H1 (cell line): ENCODE measurements around the gene CD52. TPM values are rescaled to one million over a fixed set of nuclear protein-coding genes. Genes with fewer than 3 reads are reported as not detected.

ENCODE experiments used
- CTCF ChIA-PET: fragments of 300-600 bp; sonication (Branson Sonifier 250); formaldehyde crosslinking; loops from one replicate; lab custom pipeline; 2021; ENCODE audit not compliant: partially characterized antibody; lab: Charles Lee
- POLR2A ChIA-PET: fragments of 300-600 bp; sonication (Branson Sonifier 250); formaldehyde crosslinking; loops from one replicate; lab custom pipeline; 2021; ENCODE audit warnings: inconsistent platforms; ENCODE audit not compliant: partially characterized antibody; lab: Charles Lee
- DNase-seq, 2 experiments: peaks; one replicate each; pipeline versions ENCODE4 v3.0.0 to v3.0.0-alpha.2; 2010 to 2022; ENCODE audit warnings: low spot score in 2 of 2, low read depth in 1 of 2, mixed read lengths in 1 of 2
- FAIRE-seq: peaks from 2 replicates; lab custom pipeline; 2011; peaks lifted over from hg19 to GRCh38; lab: Jason Lieb, UNC
- H2AFZ ChIP-seq: 2 replicates; pipeline ENCODE4 v1.8.1; 2012; ENCODE audit warnings: low read length, inconsistent platforms
- H2AK5ac ChIP-seq: 2 replicates; pipeline ENCODE4 v1.6.1; 2013; ENCODE audit warnings: low read depth, low read length
- H2BK120ac ChIP-seq: replicated peaks from 2 replicates; pipeline ENCODE3; 2013; ENCODE audit warnings: low read depth, low read length, inconsistent platforms
- H2BK12ac ChIP-seq: 2 replicates; pipeline ENCODE4 v1.6.1; 2013; ENCODE audit warnings: low read depth, low read length
- H2BK15ac ChIP-seq: 2 replicates; pipeline ENCODE4 v1.6.1; 2013; ENCODE audit warnings: low read length
- H2BK20ac ChIP-seq: 2 replicates; pipeline ENCODE4 v1.6.1; 2013; ENCODE audit warnings: low read length
- H2BK5ac ChIP-seq: 2 replicates; pipeline ENCODE4 v1.6.1; 2013; ENCODE audit warnings: low read depth, low read length
- H3K14ac ChIP-seq: 2 replicates; pipeline ENCODE4 v1.6.1; 2013; ENCODE audit warnings: inconsistent platforms; ENCODE audit not compliant: insufficient read length
- H3K18ac ChIP-seq: 2 replicates; pipeline ENCODE4 v1.6.1; 2013; ENCODE audit warnings: low read length; ENCODE audit errors: extremely low read depth
- H3K23ac ChIP-seq: 2 replicates; pipeline ENCODE4 v1.6.1; 2013; ENCODE audit warnings: inconsistent platforms; ENCODE audit not compliant: insufficient read length
- H3K23me2 ChIP-seq: 2 replicates; pipeline ENCODE4 v1.6.1; 2013; ENCODE audit warnings: low read depth, low read length
- H3K27ac ChIP-seq: 2 replicates; pipeline ENCODE4 v1.6.1; 2011; ENCODE audit warnings: low read depth, low read length, inconsistent platforms
- H3K27me3 ChIP-seq, 4 experiments: replicated peaks in 1 of 4; 1 replicate in 1 of 4; 2 replicates in 3 of 4; pipeline versions ENCODE4 v1.6.1 to v1.8.1; 2011 to 2013; ENCODE audit warnings: low read length in 3 of 4, mild to moderate bottlenecking in 3 of 4, inconsistent platforms in 2 of 4, mixed read lengths in 2 of 4, moderate library complexity in 1 of 4; ENCODE audit not compliant: control insufficient read depth in 3 of 4, insufficient read depth in 3 of 4; ENCODE audit errors: extremely low read depth in 1 of 4
- H3K36me3 ChIP-seq, 4 experiments: 2 replicates each; pipeline versions ENCODE4 v1.6.1 to v1.8.1; 2011 to 2013; ENCODE audit warnings: mild to moderate bottlenecking in 4 of 4, low read length in 3 of 4, moderate library complexity in 2 of 4, control low read depth in 1 of 4, inconsistent platforms in 1 of 4; ENCODE audit not compliant: insufficient read depth in 4 of 4, control insufficient read depth in 2 of 4
- H3K4ac ChIP-seq: replicated peaks from 2 replicates; pipeline ENCODE3; 2013; ENCODE audit warnings: low read length, low read depth, mixed read lengths, inconsistent platforms; ENCODE audit not compliant: insufficient read length
- H3K4me1 ChIP-seq, 4 experiments: replicated peaks in 1 of 4; 1 replicate in 1 of 4; 2 replicates in 3 of 4; pipeline versions ENCODE4 v1.6.1 to v1.8.1; 2011 to 2013; ENCODE audit warnings: low read length in 3 of 4, inconsistent platforms in 2 of 4, mixed read lengths in 1 of 4; ENCODE audit not compliant: insufficient read depth in 4 of 4, control insufficient read depth in 3 of 4
- H3K4me2 ChIP-seq, 2 experiments: 2 replicates each; pipeline versions ENCODE4 v1.6.1 to v1.8.1; 2011 to 2013; ENCODE audit warnings: low read depth in 2 of 2, low read length in 2 of 2, control low read depth in 1 of 2, inconsistent platforms in 1 of 2, mild to moderate bottlenecking in 1 of 2; ENCODE audit not compliant: insufficient read depth in 1 of 2
- H3K4me3 ChIP-seq, 4 experiments: fragments of 200-600, 300-600 bp in 1 of 4; sonication (generic), shearing (Covaris generic), sonication (Bioruptor Twin) in 1 of 4; 2 replicates each; pipeline versions ENCODE4 v1.5.1 to v1.8.1; 2011 to 2016; ENCODE audit warnings: low read length in 4 of 4, low read depth in 3 of 4, control low read depth in 2 of 4, inconsistent platforms in 2 of 4, mild to moderate bottlenecking in 2 of 4, mixed read lengths in 1 of 4, moderate library complexity in 1 of 4; ENCODE audit not compliant: insufficient read depth in 2 of 4; ENCODE audit errors: extremely low read depth in 1 of 4
- H3K56ac ChIP-seq: replicated peaks from 2 replicates; pipeline ENCODE3; 2013; ENCODE audit warnings: low read depth, mild to moderate bottlenecking, mixed read lengths, low read length, inconsistent platforms; ENCODE audit not compliant: insufficient read length
- H3K79me1 ChIP-seq: 2 replicates; pipeline ENCODE4 v1.6.1; 2013; ENCODE audit warnings: low read depth, low read length, control low read depth
- H3K79me2 ChIP-seq, 2 experiments: 2 replicates each; pipeline versions ENCODE4 v1.6.1 to v1.8.1; 2012 to 2013; ENCODE audit warnings: low read length in 2 of 2, mild to moderate bottlenecking in 2 of 2, inconsistent platforms in 1 of 2; ENCODE audit not compliant: insufficient read depth in 2 of 2, control insufficient read depth in 1 of 2
- H3K9ac ChIP-seq, 4 experiments: replicated peaks in 1 of 4; 1 replicate in 1 of 4; 2 replicates in 3 of 4; pipeline versions ENCODE4 v1.6.1 to v1.8.1; 2011 to 2013; ENCODE audit warnings: low read depth in 3 of 4, low read length in 3 of 4, control low read depth in 2 of 4, mild to moderate bottlenecking in 2 of 4, moderate library complexity in 2 of 4, inconsistent platforms in 1 of 4; ENCODE audit errors: extremely low read depth in 1 of 4
- H3K9me3 ChIP-seq, 2 experiments: 2 replicates each; pipeline versions ENCODE4 v1.6.1 to v1.8.1; 2012 to 2013; ENCODE audit warnings: mild to moderate bottlenecking in 2 of 2, moderate library complexity in 2 of 2, control low read depth in 1 of 2, inconsistent platforms in 1 of 2, low read depth in 1 of 2, low read length in 1 of 2, mixed read lengths in 1 of 2; ENCODE audit not compliant: insufficient read depth in 2 of 2
- H4K20me1 ChIP-seq, 2 experiments: replicated peaks in 1 of 2; 2 replicates each; pipeline versions ENCODE3 to v1.8.1; 2011 to 2013; ENCODE audit warnings: inconsistent platforms in 2 of 2, low read length in 2 of 2, mild to moderate bottlenecking in 1 of 2; ENCODE audit not compliant: insufficient read depth in 2 of 2, control insufficient read depth in 1 of 2
- H4K5ac ChIP-seq: 2 replicates; pipeline ENCODE4 v1.6.1; 2013; ENCODE audit warnings: low read length, low read depth, mixed read lengths, inconsistent platforms; ENCODE audit not compliant: insufficient read length
- H4K8ac ChIP-seq: 2 replicates; pipeline ENCODE4 v1.8.0; 2013; ENCODE audit warnings: mild to moderate bottlenecking, moderate library complexity, low read length, inconsistent platforms; ENCODE audit not compliant: insufficient read depth; ENCODE audit errors: extremely low read depth
- H4K91ac ChIP-seq: replicated peaks from 2 replicates; pipeline ENCODE3; 2013; ENCODE audit warnings: low read length, mixed read lengths, inconsistent platforms; ENCODE audit not compliant: insufficient read length
- CBX8 ChIP-seq: fragments of 300-800, 300-1000 bp; sonication (generic); IDR thresholded peaks from 2 replicates; pipeline ENCODE4 v1.7.1; 2016; ENCODE audit warnings: low read depth, low read length, borderline replicate concordance
- CREB1 ChIP-seq: IDR thresholded peaks from 2 replicates; pipeline ENCODE4 v1.6.1; 2012; ENCODE audit warnings: inconsistent platforms
- EGR1 ChIP-seq: IDR thresholded peaks from 2 replicates; pipeline ENCODE4 v1.6.1; 2011; ENCODE audit warnings: low read depth, low read length, borderline replicate concordance
- EZH2 ChIP-seq: fragments of 200-600 bp; sonication (generic); IDR thresholded peaks from 2 replicates; pipeline ENCODE4 v1.7.1; 2012; ENCODE audit warnings: low read depth, mild to moderate bottlenecking, moderate library complexity, low read length, inconsistent platforms; ENCODE audit not compliant: severe bottlenecking
- FOSL1 ChIP-seq: IDR thresholded peaks from 2 replicates; pipeline ENCODE4 v1.6.1; 2011; ENCODE audit warnings: mild to moderate bottlenecking, low read depth, low read length, moderate library complexity; ENCODE audit not compliant: insufficient read depth
- KDM1A ChIP-seq: fragments of 200-600, 300-600 bp; sonication (generic); IDR thresholded peaks from 2 replicates; pipeline ENCODE4 v1.7.1; 2016; ENCODE audit warnings: mild to moderate bottlenecking, low read length, borderline replicate concordance
- MAX ChIP-seq: IDR thresholded peaks from 2 replicates; pipeline ENCODE4 v1.6.1; 2012; ENCODE audit warnings: inconsistent platforms
- SIN3A ChIP-seq, 2 experiments: IDR thresholded peaks in 1 of 2; conservative IDR thresholded peaks in 1 of 2; 2 replicates each; pipeline ENCODE4 v1.6.1; 2011 to 2012; ENCODE audit warnings: low read length in 2 of 2, improper control_type of control experiment in 1 of 2, low read depth in 1 of 2, mild to moderate bottlenecking in 1 of 2
- SIRT6 ChIP-seq: IDR thresholded peaks from one replicate; pipeline ENCODE4 v1.7.1; 2012; ENCODE audit warnings: low read length, inconsistent platforms
- TEAD4 ChIP-seq: IDR thresholded peaks from 2 replicates; pipeline ENCODE4 v1.6.1; 2012; ENCODE audit warnings: low read depth, low read length, inconsistent platforms, mixed read lengths
- YY1 ChIP-seq: IDR thresholded peaks from 2 replicates; pipeline ENCODE4 v1.6.1; 2011; ENCODE audit warnings: low read depth, mild to moderate bottlenecking, low read length
- whole genome bisulfite sequencing, 2 experiments: shearing (Covaris generic) in 1 of 2; methylation state at CpG; one replicate each; pipeline versions ENCODE4 v1.1.6 to v1.1.7; 2013 to 2015; ENCODE audit warnings: low lambda C conversion rate in 2 of 2, mixed read lengths in 2 of 2, inconsistent platforms in 1 of 2, low coverage in 1 of 2, missing lambda C conversion rate in 1 of 2; ENCODE audit not compliant: insufficient replicate concordance in 2 of 2, insufficient coverage in 1 of 2, insufficient read length in 1 of 2; ENCODE audit errors: extremely low coverage in 1 of 2, missing lambda C conversion rate in 1 of 2; 5-methylcytosine and 5-hydroxymethylcytosine counted together
- polyA plus RNA-seq, 7 experiments: library from polyadenylated mRNA; depleted of rRNA in 3 of 7; stranded (reverse) in 5 of 7; unstranded in 2 of 7; fragments of >200 nt in 5 of 7; fragments of 200-250 nt in 2 of 7; gene quantifications; 1 replicate in 5 of 7; 2 replicates in 1 of 7; 4 replicates in 1 of 7; pipeline versions ENCODE4 v1.2.1 to v1.2.3, GENCODE V29; 2011 to 2013; ENCODE audit warnings: missing spikeins in 2 of 7, mixed read lengths in 2 of 7
- total RNA-seq: library from RNA; stranded (reverse); fragmentation: NEBNext Ultra II Directional; extraction: Animal tissue kit (Norgen Biotek cat#: 25700); gene quantifications from 2 replicates; pipeline ENCODE4 v1.2.1, GENCODE V29; 2021

The CD52 gene
- total and polyA plus RNA-seq, 2 of the 8 experiments (the other 6 are each of a cell fraction or from before 2014, with no cell fraction given) = 2.4 to 3.1 TPM

GRCh38 chr1:26282401-26282918 lies 35.3 kb upstream of the CD52 start:
- Histone ChIP-seq H4K5ac (peak overlapping the region; percentile 19), H2BK5ac (peak overlapping the region; percentile 91; the same call in 1 of the 2 replicates), H3K14ac (no peak overlapping the region), H4K91ac (peak overlapping the region; percentile 92), H3K4me1 (peaks cover 8 to 37% (median 22%) of the 10 kb centered on the region in 4 experiments), H3K56ac (no peak overlapping the region), H2AK5ac (peak overlapping the region; percentile 11; the same call in 1 of the 2 replicates), H3K36me3 (peaks cover 4 to 8% (median 6%) of the 10 kb centered on the region in 4 experiments), H2AFZ (no peak overlapping the region), H2BK12ac (peak overlapping the region; percentile 94; the same call in 1 of the 2 replicates), H3K23me2 (peaks cover 9% of the 10 kb centered on the region; the same call in 1 of the 2 replicates), H4K8ac (peak overlapping the region; percentile 28), H3K4ac (peak overlapping the region; percentile 44), H3K27me3 (no peaks in the 10 kb centered on the region), H3K23ac (no peak overlapping the region), H3K4me2 (peak overlapping the region; percentile 60 to 61), H4K20me1 (peaks cover 4 to 19% of the 10 kb centered on the region in 2 experiments), H3K4me3 (peak overlapping the region in 2 of 4 experiments; percentile 26 to 47; a peak in 5 of 8 replicates), H3K18ac (peak overlapping the region; percentile 96), H3K9me3 (no peaks in the 10 kb centered on the region), H3K79me1 (no peaks in the 10 kb centered on the region), H3K9ac (peak overlapping the region in 3 of 4 experiments; percentile 19 to 39 (median 29); a peak in 3 of 7 replicates), H3K79me2 (peaks cover 0 to 5% of the 10 kb centered on the region in 2 experiments; a peak in 1 of 4 replicates), H2BK120ac (no peak overlapping the region), H3K27ac (peak overlapping the region; percentile 53; the same call in 1 of the 2 replicates), H2BK20ac (no peak overlapping the region), H2BK15ac (0 out of 2 replicates have a peak overlapping the region, but pooled peaks have one; percentile 81)
- no peak for FAIRE-seq
- DNase-seq = peak in 1 of 2 experiments; percentile 63
- ChIA-PET CTCF (interaction anchor here (1.6 to 39.7 kb wide), 4 partner anchors 7 to 82 kb away, joined by 3 to 1530 read pairs (median 178); partner anchors contain the start of genes CD52 and UBXN11), POLR2A (interaction anchor here (0.9 to 4.0 kb wide), 9 partner anchors 8 to 131 kb away, joined by 3 to 27 read pairs (median 4); partner anchors contain the start of genes CD52 and LIN28A)
- WGBS, 2 experiments = 75% methylated on average over 15 of the region's 22 CpGs; no CpG with 5 or more reads in 1 of the 2 experiments
- TF ChIP-seq MAX (peak; percentile 50), CBX8 (no peak), SIN3A (conservative IDR thresholded peaks at IDR 0.05 in 1 of 2, IDR thresholded peaks at IDR 0.05 in 1 of 2; ENCODE audit: low read depth in 1 of 2, low read length in 2 of 2) (no peak), EZH2 (no peak), SIRT6 (no peak), FOSL1 (no peak), EGR1 (no peak), TEAD4 (0 out of 2 replicates have a peak, but pooled peaks have one; percentile 3), KDM1A (no peak), CREB1 (no peak), YY1 (no peak)
